SK-N-SH (cell line): ENCODE measurements around the gene GPR12. TPM values are rescaled to one million over a fixed set of nuclear protein-coding genes. Genes with fewer than 3 reads are reported as not detected.

Source experiments
- CTCF ChIA-PET: fragments of 300-600, 350-600 bp; formaldehyde crosslinking; extraction: SDS; loops from one replicate; lab custom pipeline; 2021; lab: Yijun Ruan, JAX
- POLR2A ChIA-PET: fragments of 350-600 bp; sonication (Branson Sonifier 250); formaldehyde crosslinking; extraction: SDS; loops from one replicate; lab custom pipeline; 2020; ENCODE audit warnings: antibody characterized with exemption, inconsistent platforms; lab: Yijun Ruan, JAX
- DNase-seq: peaks from one replicate; pipeline ENCODE4 v3.0.0; 2012
- H2AFZ ChIP-seq: fragments of 200-600 bp; sonication (generic); 2 replicates; pipeline ENCODE4 v1.8.1; 2016; ENCODE audit warnings: antibody characterized with exemption, mild to moderate bottlenecking, low read depth
- H3F3A ChIP-seq: fragments of 200-600 bp; sonication (generic); replicated peaks from 2 replicates; pipeline ENCODE3; 2016; ENCODE audit warnings: antibody characterized with exemption, mild to moderate bottlenecking; ENCODE audit not compliant: insufficient read depth
- H3K27ac ChIP-seq, 2 experiments: fragments of 200-500 bp in 1 of 2; fragments of 200-600 bp in 1 of 2; sonication (Bioruptor generic) in 1 of 2; sonication (generic), shearing (Covaris generic) in 1 of 2; 2 replicates each; pipeline versions ENCODE4 v1.5.1 to v1.6.1; 2014 to 2016; ENCODE audit warnings: low read depth in 2 of 2, inconsistent platforms in 1 of 2, low read length in 1 of 2, mild to moderate bottlenecking in 1 of 2, mixed read lengths in 1 of 2
- H3K27me3 ChIP-seq: fragments of 200-600 bp; sonication (generic), shearing (Covaris generic); 2 replicates; pipeline ENCODE4 v1.6.1; 2016; ENCODE audit warnings: mixed run types; ENCODE audit not compliant: insufficient read depth
- H3K36me3 ChIP-seq, 2 experiments: fragments of 200-500 bp in 1 of 2; fragments of 200-600 bp in 1 of 2; sonication (Bioruptor generic) in 1 of 2; sonication (generic) in 1 of 2; replicated peaks in 1 of 2; 2 replicates each; pipeline versions ENCODE3 to v1.5.1; 2014 to 2016; ENCODE audit warnings: low read length in 1 of 2, mild to moderate bottlenecking in 1 of 2; ENCODE audit not compliant: insufficient read depth in 2 of 2, control insufficient read depth in 1 of 2
- H3K4me1 ChIP-seq, 2 experiments: fragments of 200-500 bp in 1 of 2; fragments of 200-600 bp in 1 of 2; sonication (Bioruptor generic) in 1 of 2; sonication (generic), shearing (Covaris generic) in 1 of 2; 2 replicates each; pipeline versions ENCODE4 v1.5.1 to v1.6.1; 2014 to 2016; ENCODE audit warnings: low read depth in 1 of 2, low read length in 1 of 2, mixed run types in 1 of 2; ENCODE audit not compliant: insufficient read depth in 2 of 2, control insufficient read depth in 1 of 2
- H3K4me2 ChIP-seq: fragments of 200-600 bp; sonication (generic), shearing (Covaris generic); 2 replicates; pipeline ENCODE4 v1.6.1; 2017; ENCODE audit warnings: mixed run types
- H3K4me3 ChIP-seq, 2 experiments: fragments of 200-500 bp in 1 of 2; fragments of 200-600 bp in 1 of 2; sonication (Bioruptor generic) in 1 of 2; sonication (generic), shearing (Covaris generic) in 1 of 2; 2 replicates each; pipeline versions ENCODE4 v1.5.1 to v1.8.1; 2014 to 2016; ENCODE audit warnings: low read depth in 2 of 2, inconsistent platforms in 1 of 2, low read length in 1 of 2, mild to moderate bottlenecking in 1 of 2, mixed read lengths in 1 of 2, moderate library complexity in 1 of 2
- H3K79me2 ChIP-seq: fragments of 200-600 bp; sonication (generic); 2 replicates; pipeline ENCODE4 v1.8.1; 2017; ENCODE audit warnings: mild to moderate bottlenecking; ENCODE audit not compliant: insufficient read depth
- H3K9ac ChIP-seq: fragments of 200-600 bp; sonication (generic); 2 replicates; pipeline ENCODE4 v1.6.1; 2017; ENCODE audit warnings: mixed run types
- H3K9me2 ChIP-seq: fragments of 200-600 bp; sonication (generic); 2 replicates; pipeline ENCODE4 v1.6.1; 2017; ENCODE audit warnings: mixed run types
- H3K9me3 ChIP-seq: fragments of 200-600 bp; sonication (generic); 2 replicates; pipeline ENCODE4 v1.6.1; 2017; ENCODE audit warnings: mixed run types, mild to moderate bottlenecking, moderate library complexity
- H4K20me1 ChIP-seq: fragments of 200-600 bp; sonication (generic); 2 replicates; pipeline ENCODE4 v1.6.1; 2017; ENCODE audit warnings: mild to moderate bottlenecking, mixed run types; ENCODE audit not compliant: insufficient read depth
- EP300 ChIP-seq, 2 experiments: IDR thresholded peaks; 2 replicates each; pipeline versions ENCODE4 v1.4.0 to v1.6.1; 2012; ENCODE audit warnings: borderline replicate concordance in 1 of 2, low read depth in 1 of 2, low read length in 1 of 2
- FOSL2 ChIP-seq: IDR thresholded peaks from 2 replicates; pipeline ENCODE4 v1.4.0; 2012; ENCODE audit warnings: low read depth, mild to moderate bottlenecking, moderate library complexity, borderline replicate concordance
- FOXJ3 ChIP-seq: sonication (generic); formaldehyde crosslinking; IDR thresholded peaks from 2 replicates; pipeline ENCODE4 v1.5.1; 2020; ENCODE audit warnings: mild to moderate bottlenecking, missing genetic modification reagents
- FOXM1 ChIP-seq: IDR thresholded peaks from 2 replicates; pipeline ENCODE4 v1.4.0; 2012; ENCODE audit warnings: low read depth, mild to moderate bottlenecking
- IRF3 ChIP-seq: fragments of 150-350 bp; IDR thresholded peaks from 2 replicates; pipeline ENCODE4 v1.6.1; 2016; ENCODE audit warnings: mild to moderate bottlenecking, low read depth, low read length
- JUND ChIP-seq: IDR thresholded peaks from 2 replicates; pipeline ENCODE4 v1.4.0; 2012
- MXI1 ChIP-seq: IDR thresholded peaks from 2 replicates; pipeline ENCODE4 v1.6.1; 2012; ENCODE audit warnings: mild to moderate bottlenecking, low read depth, low read length, improper control_type of control experiment
- NFIC ChIP-seq: IDR thresholded peaks from 2 replicates; pipeline ENCODE4 v1.4.0; 2012; ENCODE audit warnings: borderline replicate concordance
- NRF1 ChIP-seq: IDR thresholded peaks from 2 replicates; pipeline ENCODE4 v1.6.1; 2012; ENCODE audit warnings: low read depth, mild to moderate bottlenecking, low read length
- POLR2AphosphoS5 ChIP-seq: IDR thresholded peaks from 2 replicates; pipeline ENCODE4 v1.6.1; 2012; ENCODE audit warnings: low read depth, low read length
- RAD21 ChIP-seq: IDR thresholded peaks from 2 replicates; pipeline ENCODE4 v1.6.1; 2012; ENCODE audit warnings: mild to moderate bottlenecking, low read length
- RCOR1 ChIP-seq: fragments of 150-350 bp; IDR thresholded peaks from 2 replicates; pipeline ENCODE4 v1.6.1; 2017; ENCODE audit warnings: antibody characterized with exemption, low read length
- RFX5 ChIP-seq: IDR thresholded peaks from 2 replicates; pipeline ENCODE4 v1.6.1; 2012; ENCODE audit warnings: mild to moderate bottlenecking, improper control_type of control experiment, low read length
- SIN3A ChIP-seq: IDR thresholded peaks from 2 replicates; pipeline ENCODE4 v1.6.1; 2012; ENCODE audit warnings: low read depth, mild to moderate bottlenecking, low read length, moderate library complexity, borderline replicate concordance
- SMC3 ChIP-seq: IDR thresholded peaks from 2 replicates; pipeline ENCODE4 v1.6.1; 2012; ENCODE audit warnings: low read depth, low read length, improper control_type of control experiment
- TAF1 ChIP-seq: IDR thresholded peaks from 2 replicates; pipeline ENCODE4 v1.6.1; 2012; ENCODE audit warnings: low read depth, mild to moderate bottlenecking, low read length, moderate library complexity, borderline replicate concordance
- TCF12 ChIP-seq: IDR thresholded peaks from 2 replicates; pipeline ENCODE4 v1.4.0; 2012
- YY1 ChIP-seq: IDR thresholded peaks from 2 replicates; pipeline ENCODE4 v1.4.0; 2012; ENCODE audit warnings: low read depth, mild to moderate bottlenecking
- WGBS: methylation state at CpG from one replicate; pipeline ENCODE4 v1.1.6; 2017; ENCODE audit warnings: low lambda C conversion rate; 5-methylcytosine and 5-hydroxymethylcytosine counted together
- polyA plus RNA-seq, 3 experiments: library from polyadenylated mRNA; depleted of rRNA; stranded (reverse); fragments of >200 nt; gene quantifications; 2 replicates each; pipeline ENCODE4 v1.2.3, GENCODE V29; 2012
- TF ChIP-seq, protein P1 (sequence below): fragments of 200-600 bp; sonication (generic); IDR thresholded peaks from 2 replicates; pipeline ENCODE4 v1.6.1; 2017; ENCODE audit warnings: antibody characterized with exemption, mild to moderate bottlenecking, moderate library complexity
- TF ChIP-seq, protein P2 (sequence below): IDR thresholded peaks from 2 replicates; pipeline ENCODE4 v1.4.0; 2012; ENCODE audit warnings: low read depth
- TF ChIP-seq, protein P3 (sequence below): IDR thresholded peaks from 2 replicates; pipeline ENCODE4 v1.4.0; 2012; ENCODE audit warnings: low read depth, borderline replicate concordance
- TF ChIP-seq, protein P4 (sequence below): IDR thresholded peaks from 2 replicates; pipeline ENCODE4; 2012

The GPR12 gene
- polyA plus RNA-seq, 1 of the 3 experiments (the other 2 are of a cell fraction): not detected

DNA sequence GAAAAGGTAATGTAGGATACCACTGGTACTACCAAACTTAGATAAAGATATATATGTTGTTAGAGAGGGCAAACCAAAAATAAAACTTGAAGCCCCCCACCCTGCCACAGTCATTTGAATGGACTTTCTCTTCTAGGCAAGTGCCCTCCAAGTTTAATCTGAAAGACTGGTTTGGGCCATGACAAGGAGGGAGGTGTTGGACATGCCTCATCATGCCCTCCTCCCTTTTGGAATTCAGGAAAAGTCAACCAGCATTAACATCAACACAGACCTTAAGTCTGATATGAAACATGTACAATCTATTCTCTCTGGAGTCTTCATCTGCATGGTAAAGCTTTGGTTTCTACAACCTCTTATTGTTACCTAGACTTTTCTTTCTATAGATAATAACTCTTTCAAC, 46.3 kb upstream of the GPR12 start:
- DNase-seq: no peak
- no peaks in the 10 kb centered on the region for H3F3A ChIP-seq
- no peaks in the 10 kb centered on the region for H3K9me2 ChIP-seq
- no peak overlapping the region for H3K4me2 ChIP-seq
- H3K4me3 ChIP-seq: no peak overlapping the region
- no peak for TF ChIP-seq POLR2AphosphoS5
- no peak for TF ChIP-seq IRF3
- TF ChIP-seq, protein P1, sequence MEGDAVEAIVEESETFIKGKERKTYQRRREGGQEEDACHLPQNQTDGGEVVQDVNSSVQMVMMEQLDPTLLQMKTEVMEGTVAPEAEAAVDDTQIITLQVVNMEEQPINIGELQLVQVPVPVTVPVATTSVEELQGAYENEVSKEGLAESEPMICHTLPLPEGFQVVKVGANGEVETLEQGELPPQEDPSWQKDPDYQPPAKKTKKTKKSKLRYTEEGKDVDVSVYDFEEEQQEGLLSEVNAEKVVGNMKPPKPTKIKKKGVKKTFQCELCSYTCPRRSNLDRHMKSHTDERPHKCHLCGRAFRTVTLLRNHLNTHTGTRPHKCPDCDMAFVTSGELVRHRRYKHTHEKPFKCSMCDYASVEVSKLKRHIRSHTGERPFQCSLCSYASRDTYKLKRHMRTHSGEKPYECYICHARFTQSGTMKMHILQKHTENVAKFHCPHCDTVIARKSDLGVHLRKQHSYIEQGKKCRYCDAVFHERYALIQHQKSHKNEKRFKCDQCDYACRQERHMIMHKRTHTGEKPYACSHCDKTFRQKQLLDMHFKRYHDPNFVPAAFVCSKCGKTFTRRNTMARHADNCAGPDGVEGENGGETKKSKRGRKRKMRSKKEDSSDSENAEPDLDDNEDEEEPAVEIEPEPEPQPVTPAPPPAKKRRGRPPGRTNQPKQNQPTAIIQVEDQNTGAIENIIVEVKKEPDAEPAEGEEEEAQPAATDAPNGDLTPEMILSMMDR: no peak
- TF ChIP-seq, protein P2, sequence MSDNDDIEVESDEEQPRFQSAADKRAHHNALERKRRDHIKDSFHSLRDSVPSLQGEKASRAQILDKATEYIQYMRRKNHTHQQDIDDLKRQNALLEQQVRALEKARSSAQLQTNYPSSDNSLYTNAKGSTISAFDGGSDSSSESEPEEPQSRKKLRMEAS: no peak
- TF ChIP-seq SIN3A: no peak
- no peaks in the 10 kb centered on the region for H3K36me3 ChIP-seq
- no peak overlapping the region for H3K27ac ChIP-seq
- no peaks in the 10 kb centered on the region for H3K4me1 ChIP-seq
- H3K79me2 ChIP-seq: no peaks in the 10 kb centered on the region
- no peaks in the 10 kb centered on the region for H4K20me1 ChIP-seq
- H3K9me3 ChIP-seq: no peaks in the 10 kb centered on the region
- H3K9ac ChIP-seq: no peak overlapping the region
- no peaks in the 10 kb centered on the region; the same call in 1 of the 2 replicates for H3K27me3 ChIP-seq
- H2AFZ ChIP-seq: no peak overlapping the region
- POLR2A ChIA-PET: no interaction called here
- CTCF ChIA-PET: no interaction called here

- Histone ChIP-seq H3K27ac (no peak overlapping the region), H3K79me2 (no peaks in the 10 kb centered on the region), H3K36me3 (no peaks in the 10 kb centered on the region), H3K9ac (no peak overlapping the region), H3K4me2 (no peak overlapping the region), H3K9me3 (no peaks in the 10 kb centered on the region), H3K9me2 (no peaks in the 10 kb centered on the region), H3K27me3 (no peaks in the 10 kb centered on the region), H2AFZ (no peak overlapping the region), H4K20me1 (no peaks in the 10 kb centered on the region), H3K4me3 (no peak overlapping the region), H3K4me1 (no peaks in the 10 kb centered on the region), H3F3A (no peaks in the 10 kb centered on the region)
- ChIA-PET CTCF (interaction anchor here (1.0 to 1.9 kb wide), 3 partner anchors 10 to 85 kb away, joined by 3 to 7 read pairs (median 6); no protein-coding TSS in a partner anchor), POLR2A (no interaction called here)
- WGBS: 55% methylated on average over 3 of the region's 3 CpGs
- DNase-seq: no peak
- TF ChIP-seq FOXJ3 (CRISPR knock-in tag) (no peak), NFIC (no peak), RAD21 (no peak), NRF1 (no peak), FOSL2 (no peak), RFX5 (no peak), JUND (no peak), EP300 (IDR thresholded peaks at IDR 0.05; ENCODE audit: borderline replicate concordance in 1 of 2, low read depth in 1 of 2, low read length in 1 of 2) (no peak), RCOR1 (no peak), POLR2AphosphoS5 (no peak), SMC3 (no peak), TCF12 (no peak), YY1 (no peak), TAF1 (no peak), MXI1 (no peak), FOXM1 (no peak), IRF3 (no peak), SIN3A (no peak)
- TF ChIP-seq, protein P3, sequence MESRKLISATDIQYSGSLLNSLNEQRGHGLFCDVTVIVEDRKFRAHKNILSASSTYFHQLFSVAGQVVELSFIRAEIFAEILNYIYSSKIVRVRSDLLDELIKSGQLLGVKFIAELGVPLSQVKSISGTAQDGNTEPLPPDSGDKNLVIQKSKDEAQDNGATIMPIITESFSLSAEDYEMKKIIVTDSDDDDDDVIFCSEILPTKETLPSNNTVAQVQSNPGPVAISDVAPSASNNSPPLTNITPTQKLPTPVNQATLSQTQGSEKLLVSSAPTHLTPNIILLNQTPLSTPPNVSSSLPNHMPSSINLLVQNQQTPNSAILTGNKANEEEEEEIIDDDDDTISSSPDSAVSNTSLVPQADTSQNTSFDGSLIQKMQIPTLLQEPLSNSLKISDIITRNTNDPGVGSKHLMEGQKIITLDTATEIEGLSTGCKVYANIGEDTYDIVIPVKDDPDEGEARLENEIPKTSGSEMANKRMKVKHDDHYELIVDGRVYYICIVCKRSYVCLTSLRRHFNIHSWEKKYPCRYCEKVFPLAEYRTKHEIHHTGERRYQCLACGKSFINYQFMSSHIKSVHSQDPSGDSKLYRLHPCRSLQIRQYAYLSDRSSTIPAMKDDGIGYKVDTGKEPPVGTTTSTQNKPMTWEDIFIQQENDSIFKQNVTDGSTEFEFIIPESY: no peak
- TF ChIP-seq, protein P4, sequence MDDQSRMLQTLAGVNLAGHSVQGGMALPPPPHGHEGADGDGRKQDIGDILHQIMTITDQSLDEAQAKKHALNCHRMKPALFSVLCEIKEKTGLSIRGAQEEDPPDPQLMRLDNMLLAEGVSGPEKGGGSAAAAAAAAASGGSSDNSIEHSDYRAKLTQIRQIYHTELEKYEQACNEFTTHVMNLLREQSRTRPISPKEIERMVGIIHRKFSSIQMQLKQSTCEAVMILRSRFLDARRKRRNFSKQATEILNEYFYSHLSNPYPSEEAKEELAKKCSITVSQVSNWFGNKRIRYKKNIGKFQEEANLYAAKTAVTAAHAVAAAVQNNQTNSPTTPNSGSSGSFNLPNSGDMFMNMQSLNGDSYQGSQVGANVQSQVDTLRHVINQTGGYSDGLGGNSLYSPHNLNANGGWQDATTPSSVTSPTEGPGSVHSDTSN: no peak
- TF ChIP-seq, all 33 proteins: peak for 0
Measured at GRCh38 chr13:26787961-26788360, 27.4 kb upstream of the GPR12 start.
